Liver (tissue), 9 donors: Measurements from ENCODE around the gene BPI. TPM values are rescaled to one million over a fixed set of nuclear protein-coding genes. Genes with fewer than 3 reads are reported as not detected.

Source experiments
- DNase-seq: peaks from one replicate; pipeline ENCODE4 v3.0.0-alpha.2; 2017; ENCODE audit warnings: low spot score
- H3K27ac ChIP-seq, 2 donors: one replicate each; pipeline ENCODE4 v1.7.0; 2013; ENCODE audit warnings: inconsistent platforms in 2 of 2, low read length in 2 of 2, control low read depth in 1 of 2, low read depth in 1 of 2, mild to moderate bottlenecking in 1 of 2
- H3K27me3 ChIP-seq, 4 donors: one replicate each; pipeline versions ENCODE4 v1.6.1 to v1.7.0; 2013; ENCODE audit warnings: low read length in 3 of 4, inconsistent platforms in 1 of 4, mild to moderate bottlenecking in 1 of 4, moderate library complexity in 1 of 4; ENCODE audit not compliant: control insufficient read depth in 4 of 4, insufficient read depth in 4 of 4
- H3K36me3 ChIP-seq, 4 donors: one replicate each; pipeline versions ENCODE4 v1.6.1 to v1.7.0; 2013; ENCODE audit warnings: low read length in 3 of 4, mild to moderate bottlenecking in 3 of 4, low read depth in 1 of 4, moderate library complexity in 1 of 4; ENCODE audit not compliant: control insufficient read depth in 4 of 4, insufficient read depth in 3 of 4
- H3K4me1 ChIP-seq, 4 donors: one replicate each; pipeline versions ENCODE4 v1.6.1 to v1.7.0; 2013; ENCODE audit warnings: low read length in 3 of 4, mild to moderate bottlenecking in 3 of 4, moderate library complexity in 1 of 4; ENCODE audit not compliant: control insufficient read depth in 4 of 4, insufficient read depth in 4 of 4
- H3K4me3 ChIP-seq, 3 donors: one replicate each; pipeline versions ENCODE4 v1.6.1 to v1.7.0; 2013; ENCODE audit warnings: low read length in 3 of 3, control low read depth in 1 of 3, low read depth in 1 of 3, mild to moderate bottlenecking in 1 of 3
- H3K9ac ChIP-seq, 2 donors: one replicate each; pipeline ENCODE4 v1.7.0; 2013; ENCODE audit warnings: low read length in 2 of 2, mild to moderate bottlenecking in 2 of 2, moderate library complexity in 2 of 2, control low read depth in 1 of 2, low read depth in 1 of 2
- H3K9me3 ChIP-seq, 4 donors: one replicate each; pipeline versions ENCODE4 v1.6.1 to v1.7.0; 2013; ENCODE audit warnings: low read length in 3 of 4; ENCODE audit not compliant: control insufficient read depth in 4 of 4
- EGR1 ChIP-seq, 2 donors: IDR thresholded peaks; 2 replicates each; pipeline ENCODE4 v1.6.1; 2016 to 2018; ENCODE audit warnings: antibody characterized with exemption in 2 of 2, low read depth in 2 of 2
- FOXA1 ChIP-seq: IDR thresholded peaks from 2 replicates; pipeline ENCODE4 v1.6.1; 2016; ENCODE audit warnings: antibody characterized with exemption
- FOXA2 ChIP-seq: IDR thresholded peaks from 2 replicates; pipeline ENCODE4 v1.6.1; 2016; ENCODE audit warnings: antibody characterized with exemption
- GABPA ChIP-seq, 2 donors: IDR thresholded peaks in 1 of 2; conservative IDR thresholded peaks in 1 of 2; 2 replicates each; pipeline ENCODE4 v1.6.1; 2016; ENCODE audit warnings: antibody characterized with exemption in 2 of 2, mild to moderate bottlenecking in 1 of 2, moderate library complexity in 1 of 2
- HNF4A ChIP-seq, 2 donors: conservative IDR thresholded peaks; 2 replicates each; pipeline ENCODE4 v1.6.1; 2016; ENCODE audit warnings: antibody characterized with exemption in 2 of 2, mild to moderate bottlenecking in 2 of 2
- HNF4G ChIP-seq: IDR thresholded peaks from 2 replicates; pipeline ENCODE4 v1.6.1; 2016; ENCODE audit warnings: antibody characterized with exemption
- JUND ChIP-seq, 2 donors: IDR thresholded peaks; 2 replicates each; pipeline ENCODE4 v1.6.1; 2016; ENCODE audit warnings: antibody characterized with exemption in 2 of 2
- NR2F2 ChIP-seq: IDR thresholded peaks from 2 replicates; pipeline ENCODE4 v1.6.1; 2016; ENCODE audit warnings: antibody characterized with exemption
- RAD21 ChIP-seq, 2 donors: IDR thresholded peaks; 2 replicates each; pipeline ENCODE4 v1.6.1; 2016; ENCODE audit warnings: antibody characterized with exemption in 2 of 2, mild to moderate bottlenecking in 2 of 2
- RXRA ChIP-seq, 2 donors: IDR thresholded peaks; 2 replicates each; pipeline ENCODE4 v1.6.1; 2017 to 2018; ENCODE audit warnings: antibody characterized with exemption in 2 of 2, mild to moderate bottlenecking in 1 of 2
- SP1 ChIP-seq: IDR thresholded peaks from 2 replicates; pipeline ENCODE4 v1.6.1; 2018; ENCODE audit warnings: antibody characterized with exemption, mild to moderate bottlenecking
- TAF1 ChIP-seq: conservative IDR thresholded peaks from 2 replicates; pipeline ENCODE4 v1.6.1; 2016; ENCODE audit warnings: antibody characterized with exemption, mild to moderate bottlenecking
- YY1 ChIP-seq: IDR thresholded peaks from 2 replicates; pipeline ENCODE4 v1.6.1; 2016; ENCODE audit warnings: antibody characterized with exemption, mild to moderate bottlenecking
- WGBS: extraction: QIAGEN DNeasy Blood & Tissue Kit; methylation state at CpG from one replicate; pipeline ENCODE4 v1.1.7; 2013; 5-methylcytosine and 5-hydroxymethylcytosine counted together
- polyA plus RNA-seq, 2 donors: library from polyadenylated mRNA; stranded (reverse) in 1 of 2; unstranded in 1 of 2; fragments of 200-250 nt in 1 of 2; fragments of >200 nt in 1 of 2; fragmentation: Nextera tagmentation in 1 of 2; extraction: Ambion mirVana in 1 of 2; gene quantifications; one replicate each; pipeline versions ENCODE4 v1.2.1 to v1.2.3, GENCODE V29; 2013 to 2015
- total RNA-seq, 2 donors: library from RNA; depleted of rRNA; stranded (reverse); fragments of >200 nt; gene quantifications; one replicate each; pipeline ENCODE4 v1.2.3, GENCODE V29; 2014
- TF ChIP-seq, protein P1 (sequence below): IDR thresholded peaks from 2 replicates; pipeline ENCODE4 v1.6.1; 2016; ENCODE audit warnings: antibody characterized with exemption
- TF ChIP-seq, protein P2 (sequence below): IDR thresholded peaks from 2 replicates; pipeline ENCODE4 v1.6.1; 2016; ENCODE audit warnings: antibody characterized with exemption
- TF ChIP-seq, protein P3 (sequence below): IDR thresholded peaks from 2 replicates; pipeline ENCODE4 v1.6.1; 2016; ENCODE audit warnings: antibody characterized with exemption
- TF ChIP-seq, protein P4 (sequence below): IDR thresholded peaks from 2 replicates; pipeline ENCODE4 v1.6.1; 2016; ENCODE audit warnings: antibody characterized with exemption, mild to moderate bottlenecking
- donor health status: healthy.
- donor health status: healthy.
- donor health status: healthy.
- donor health status: healthy.
- donor health status: healthy.

BPI gene
- total and polyA plus RNA-seq, 4 donors = 0.08 to 10.3 (median 0.37) TPM; not detected in 1

DNA sequence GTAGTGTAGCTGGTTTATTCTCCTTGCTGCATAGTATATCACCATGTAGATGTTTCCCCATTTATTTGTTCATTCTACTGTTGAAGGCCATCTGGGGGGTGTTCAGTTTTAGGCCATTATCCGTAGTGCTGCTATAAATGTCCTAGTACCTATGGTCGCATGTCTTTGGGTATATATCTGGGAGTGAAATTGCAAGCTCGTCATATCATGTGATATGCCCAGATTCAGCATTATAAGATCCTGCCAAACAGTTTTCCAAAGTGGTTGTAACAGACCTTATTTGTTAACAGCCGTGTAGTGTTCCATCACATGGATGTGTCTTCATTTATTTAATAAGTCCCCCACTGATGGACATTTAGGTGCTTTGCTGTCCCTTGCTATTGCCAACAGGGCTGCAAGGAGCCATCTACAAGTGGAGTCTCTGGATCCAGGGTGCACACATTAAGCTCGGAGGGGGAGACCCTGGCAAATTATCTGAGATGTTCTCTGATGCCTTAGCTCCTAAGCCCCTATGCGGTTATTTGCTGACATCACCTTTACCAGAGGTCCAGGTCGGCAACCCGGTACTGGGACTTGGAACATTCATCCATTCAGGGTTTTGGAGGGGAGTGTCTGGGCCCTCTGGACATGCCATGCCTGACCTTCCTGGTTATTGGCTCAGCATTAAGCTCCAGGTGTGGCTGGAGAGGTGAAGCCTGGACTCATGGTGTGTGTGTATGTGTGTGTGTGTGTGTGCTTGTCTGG, 59.2 kb downstream of the BPI start:
- no peaks in the 10 kb centered on the region for H3K27me3 ChIP-seq
- no peak overlapping the region for H3K27ac ChIP-seq
- peaks cover 0 to 11% (median 7%) of the 10 kb centered on the region in 4 donors for H3K4me1 ChIP-seq
- H3K9me3 ChIP-seq = no peaks in the 10 kb centered on the region
- 88% methylated on average over 8 of the region's 8 CpGs for WGBS
- H3K36me3 ChIP-seq = peaks cover 8 to 64% (median 49%) of the 10 kb centered on the region in 4 donors
- no peak overlapping the region for H3K9ac ChIP-seq
- TF ChIP-seq RAD21 (IDR thresholded peaks at IDR 0.05) (no peak), EGR1 (IDR thresholded peaks at IDR 0.05; ENCODE audit: low read depth in 2 of 2) (no peak), HNF4A (conservative IDR thresholded peaks at IDR 0.05) (no peak)
- TF ChIP-seq, protein P1, sequence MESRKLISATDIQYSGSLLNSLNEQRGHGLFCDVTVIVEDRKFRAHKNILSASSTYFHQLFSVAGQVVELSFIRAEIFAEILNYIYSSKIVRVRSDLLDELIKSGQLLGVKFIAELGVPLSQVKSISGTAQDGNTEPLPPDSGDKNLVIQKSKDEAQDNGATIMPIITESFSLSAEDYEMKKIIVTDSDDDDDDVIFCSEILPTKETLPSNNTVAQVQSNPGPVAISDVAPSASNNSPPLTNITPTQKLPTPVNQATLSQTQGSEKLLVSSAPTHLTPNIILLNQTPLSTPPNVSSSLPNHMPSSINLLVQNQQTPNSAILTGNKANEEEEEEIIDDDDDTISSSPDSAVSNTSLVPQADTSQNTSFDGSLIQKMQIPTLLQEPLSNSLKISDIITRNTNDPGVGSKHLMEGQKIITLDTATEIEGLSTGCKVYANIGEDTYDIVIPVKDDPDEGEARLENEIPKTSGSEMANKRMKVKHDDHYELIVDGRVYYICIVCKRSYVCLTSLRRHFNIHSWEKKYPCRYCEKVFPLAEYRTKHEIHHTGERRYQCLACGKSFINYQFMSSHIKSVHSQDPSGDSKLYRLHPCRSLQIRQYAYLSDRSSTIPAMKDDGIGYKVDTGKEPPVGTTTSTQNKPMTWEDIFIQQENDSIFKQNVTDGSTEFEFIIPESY = no peak
- H3K4me3 ChIP-seq = no peak overlapping the region
- DNase-seq = no peak

DNA sequence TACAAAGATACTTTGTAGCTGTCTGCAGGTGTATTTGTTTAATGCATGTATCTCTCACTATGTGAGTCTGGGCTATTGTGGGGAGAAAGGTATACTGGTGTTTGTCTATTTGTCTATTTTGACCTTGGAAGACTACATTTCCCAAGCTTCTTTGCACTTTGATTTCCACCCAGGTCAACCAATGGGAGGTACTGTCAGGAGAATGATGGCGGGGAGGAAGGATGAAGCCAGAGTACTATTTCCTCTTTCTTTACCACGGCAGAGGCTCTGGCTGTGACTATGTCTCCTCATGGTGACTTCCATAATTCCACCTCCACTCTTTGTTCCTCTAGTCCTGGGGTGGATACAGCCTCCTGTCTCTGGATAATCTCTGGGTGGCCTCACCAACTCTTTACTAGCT, 65.4 kb downstream of the BPI start:
- Histone ChIP-seq H3K4me1 (peaks cover 0 to 26% (median 10%) of the 10 kb centered on the region in 4 donors), H3K9ac (no peak overlapping the region), H3K27me3 (no peaks in the 10 kb centered on the region), H3K36me3 (peaks cover 15 to 90% (median 67%) of the 10 kb centered on the region in 4 donors), H3K4me3 (no peak overlapping the region), H3K27ac (no peak overlapping the region), H3K9me3 (no peaks in the 10 kb centered on the region)
- TF ChIP-seq HNF4A (conservative IDR thresholded peaks at IDR 0.05) (peak in 1 of 2 donors; percentile 26), HNF4G (no peak)
- DNase-seq = no peak
- 53% methylated on average over 2 of the region's 2 CpGs for WGBS

DNA sequence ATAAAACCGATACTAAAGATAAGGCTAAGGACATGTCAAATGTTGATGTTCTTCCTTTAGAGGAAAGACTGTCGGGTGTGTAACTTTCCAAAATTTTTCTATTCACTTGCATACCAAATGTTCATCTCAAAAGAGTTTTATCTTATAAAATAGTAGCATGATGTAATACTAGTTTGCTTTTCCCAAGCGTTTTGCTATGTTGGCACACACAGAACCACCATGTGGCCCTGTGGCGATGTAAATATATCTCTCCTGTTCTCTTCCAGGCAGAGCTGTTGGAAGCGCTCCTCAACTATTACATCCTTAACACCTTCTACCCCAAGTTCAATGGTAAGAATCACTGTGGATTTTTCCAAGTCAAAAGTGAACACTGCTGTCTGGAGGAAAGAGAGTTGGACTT, 68.8 kb downstream of the BPI start:
- DNase-seq = no peak
- 59% methylated on average over 5 of the region's 5 CpGs for WGBS
- Histone ChIP-seq H3K4me3 (no peak overlapping the region), H3K9ac (no peak overlapping the region), H3K4me1 (peaks cover 0 to 22% (median 8%) of the 10 kb centered on the region in 4 donors), H3K27ac (peak overlapping the region in 1 of 2 donors; percentile 53), H3K36me3 (peaks cover 17 to 88% (median 71%) of the 10 kb centered on the region in 4 donors), H3K27me3 (no peaks in the 10 kb centered on the region), H3K9me3 (no peaks in the 10 kb centered on the region)
- TF ChIP-seq HNF4G (no peak), TAF1 (no peak), RXRA (IDR thresholded peaks at IDR 0.05) (no peak), GABPA (IDR thresholded peaks at IDR 0.05 in 1 of 2, conservative IDR thresholded peaks at IDR 0.05 in 1 of 2) (no peak), FOXA1 (no peak), JUND (IDR thresholded peaks at IDR 0.05) (no peak), HNF4A (conservative IDR thresholded peaks at IDR 0.05) (no peak), NR2F2 (no peak), RAD21 (IDR thresholded peaks at IDR 0.05) (no peak), EGR1 (IDR thresholded peaks at IDR 0.05; ENCODE audit: low read depth in 2 of 2) (no peak), SP1 (no peak), YY1 (no peak), FOXA2 (no peak)
- TF ChIP-seq, protein P2, sequence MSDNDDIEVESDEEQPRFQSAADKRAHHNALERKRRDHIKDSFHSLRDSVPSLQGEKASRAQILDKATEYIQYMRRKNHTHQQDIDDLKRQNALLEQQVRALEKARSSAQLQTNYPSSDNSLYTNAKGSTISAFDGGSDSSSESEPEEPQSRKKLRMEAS = no peak
- TF ChIP-seq, protein P1 = no peak
- TF ChIP-seq, protein P3, sequence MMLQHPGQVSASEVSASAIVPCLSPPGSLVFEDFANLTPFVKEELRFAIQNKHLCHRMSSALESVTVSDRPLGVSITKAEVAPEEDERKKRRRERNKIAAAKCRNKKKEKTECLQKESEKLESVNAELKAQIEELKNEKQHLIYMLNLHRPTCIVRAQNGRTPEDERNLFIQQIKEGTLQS = no peak
- TF ChIP-seq, protein P4, sequence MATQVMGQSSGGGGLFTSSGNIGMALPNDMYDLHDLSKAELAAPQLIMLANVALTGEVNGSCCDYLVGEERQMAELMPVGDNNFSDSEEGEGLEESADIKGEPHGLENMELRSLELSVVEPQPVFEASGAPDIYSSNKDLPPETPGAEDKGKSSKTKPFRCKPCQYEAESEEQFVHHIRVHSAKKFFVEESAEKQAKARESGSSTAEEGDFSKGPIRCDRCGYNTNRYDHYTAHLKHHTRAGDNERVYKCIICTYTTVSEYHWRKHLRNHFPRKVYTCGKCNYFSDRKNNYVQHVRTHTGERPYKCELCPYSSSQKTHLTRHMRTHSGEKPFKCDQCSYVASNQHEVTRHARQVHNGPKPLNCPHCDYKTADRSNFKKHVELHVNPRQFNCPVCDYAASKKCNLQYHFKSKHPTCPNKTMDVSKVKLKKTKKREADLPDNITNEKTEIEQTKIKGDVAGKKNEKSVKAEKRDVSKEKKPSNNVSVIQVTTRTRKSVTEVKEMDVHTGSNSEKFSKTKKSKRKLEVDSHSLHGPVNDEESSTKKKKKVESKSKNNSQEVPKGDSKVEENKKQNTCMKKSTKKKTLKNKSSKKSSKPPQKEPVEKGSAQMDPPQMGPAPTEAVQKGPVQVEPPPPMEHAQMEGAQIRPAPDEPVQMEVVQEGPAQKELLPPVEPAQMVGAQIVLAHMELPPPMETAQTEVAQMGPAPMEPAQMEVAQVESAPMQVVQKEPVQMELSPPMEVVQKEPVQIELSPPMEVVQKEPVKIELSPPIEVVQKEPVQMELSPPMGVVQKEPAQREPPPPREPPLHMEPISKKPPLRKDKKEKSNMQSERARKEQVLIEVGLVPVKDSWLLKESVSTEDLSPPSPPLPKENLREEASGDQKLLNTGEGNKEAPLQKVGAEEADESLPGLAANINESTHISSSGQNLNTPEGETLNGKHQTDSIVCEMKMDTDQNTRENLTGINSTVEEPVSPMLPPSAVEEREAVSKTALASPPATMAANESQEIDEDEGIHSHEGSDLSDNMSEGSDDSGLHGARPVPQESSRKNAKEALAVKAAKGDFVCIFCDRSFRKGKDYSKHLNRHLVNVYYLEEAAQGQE = no peak
